Psoas muscle (tissue), 8 donors: ENCODE data around the gene PTPN14. TPM values are rescaled to one million over a fixed set of nuclear protein-coding genes. Genes with fewer than 3 reads are reported as not detected.
A peak's percentile ranks its signal among the peaks of the same experiment; 100 is the strongest.

ENCODE experiments used
- ATAC-seq, 4 donors: fragments of 200-7000 bp; cut with Tn5 transposase; one replicate each; pipeline ENCODE4 v1.9.1; 2020; ENCODE audit warnings: moderate library complexity in 3 of 4, mild to moderate bottlenecking in 2 of 4
- DNase-seq, 2 donors: peaks; one replicate each; pipeline ENCODE4 v3.0.0-alpha.2; 2020
- H3K27ac ChIP-seq: fragments of 200-600 bp; one replicate; pipeline ENCODE4 v1.8.0; 2022
- H3K27me3 ChIP-seq, 3 donors: fragments of 200-600 bp in 1 of 3; one replicate each; pipeline versions ENCODE4 v1.6.1 to v1.8.0; 2013 to 2022; ENCODE audit warnings: low read length in 2 of 3, mild to moderate bottlenecking in 2 of 3, moderate library complexity in 1 of 3; ENCODE audit not compliant: insufficient read depth in 3 of 3
- H3K36me3 ChIP-seq, 2 donors: fragments of 200-600 bp in 1 of 2; one replicate each; pipeline versions ENCODE4 v1.6.1 to v1.8.0; 2013 to 2022; ENCODE audit warnings: low read depth in 1 of 2, mild to moderate bottlenecking in 1 of 2, moderate library complexity in 1 of 2; ENCODE audit not compliant: insufficient read depth in 1 of 2
- H3K4me1 ChIP-seq: fragments of 200-600 bp; one replicate; pipeline ENCODE4 v1.8.0; 2022
- H3K4me3 ChIP-seq: fragments of 200-600 bp; one replicate; pipeline ENCODE4 v1.8.0; 2022; ENCODE audit warnings: mild to moderate bottlenecking
- H3K9me3 ChIP-seq: fragments of 200-600 bp; one replicate; pipeline ENCODE4 v1.8.0; 2022
- CTCF ChIP-seq: fragments of 200-600 bp; IDR thresholded peaks from one replicate; pipeline ENCODE4 v1.8.0; 2022; ENCODE audit warnings: antibody characterized with exemption
- WGBS, 3 donors: extraction: QIAGEN DNeasy Blood & Tissue Kit; methylation state at CpG; one replicate each; pipeline versions ENCODE4 v1.1.6 to v1.1.7; 2013; 5-methylcytosine and 5-hydroxymethylcytosine counted together
- intact Hi-C, 2 donors: fragments of 100-400 bp; cut with DNase I; formaldehyde crosslinking; loops; one replicate each; pipeline versions ENCODE4 v1.11.0 to v1.14.2; 2022
- polyA plus RNA-seq, 3 donors: library from polyadenylated mRNA; stranded (reverse); fragments of 200-250 nt; gene quantifications; one replicate each; pipeline ENCODE4 v1.2.3, GENCODE V29; 2013
- total RNA-seq, 4 donors: library from RNA; stranded (reverse); fragmentation: NEBNext Ultra II Directional in 2 of 4; extraction: Animal tissue kit (Norgen Biotek cat#: 25700) in 2 of 4; gene quantifications; one replicate each; pipeline versions ENCODE4 v1.2.1 to v1.2.4, GENCODE V29; 2021 to 2023
- donor health status: healthy with polysubstance abuse.
- donor health status: DM: no; HTN: no; CAD: no; lungs with moderate emphysema.
- donor health status: Bipolar disorder and iron deficiency.
- donor health status: healthy.
- donor health status: DM: yes; HTN: yes; CAD: no.
- donor health status: DM: no; HTN: no; CAD: no.
- donor health status: DM: no; HTN: no; CAD: no.
- donor health status: DM: yes; HTN: yes; CAD: no.

PTPN14 gene
- total and polyA plus RNA-seq, 7 donors = 7.2 to 106 (median 50.8) TPM

DNA sequence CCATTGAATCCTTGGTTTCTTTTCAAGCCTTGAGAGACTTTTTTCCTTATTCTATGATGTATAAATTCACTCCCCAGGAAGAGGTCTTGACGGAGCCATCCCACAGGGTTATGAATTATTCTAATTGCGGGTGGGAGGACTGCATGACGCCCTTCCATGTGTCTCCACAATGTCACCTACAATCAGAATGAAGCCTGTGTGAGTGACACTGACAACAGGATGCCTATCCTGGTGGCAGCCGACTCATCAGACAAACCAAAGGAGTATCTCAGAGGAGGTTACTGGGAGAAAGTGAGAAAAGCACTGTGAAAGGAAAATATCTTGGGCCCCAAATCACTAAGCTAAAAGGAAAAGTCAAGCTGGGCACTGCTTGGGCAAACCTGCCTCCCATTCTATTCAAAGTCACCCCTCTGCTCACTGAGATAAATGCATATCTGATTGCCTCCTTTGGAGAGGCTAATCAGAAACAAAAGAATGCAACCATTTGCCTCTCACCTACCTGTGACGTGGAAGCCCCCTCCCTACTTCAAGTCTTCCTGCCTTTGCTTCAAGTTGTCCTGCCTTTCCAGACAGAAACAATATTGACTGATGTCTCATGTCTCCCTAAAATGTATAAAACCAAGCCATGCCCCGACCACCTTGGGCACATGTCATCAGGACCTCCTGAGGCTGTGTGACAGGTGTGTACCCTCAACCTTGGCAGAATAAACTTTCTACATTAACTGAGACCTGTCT, 172.0 kb downstream of the PTPN14 start:
- ATAC-seq = peak; percentile 47 to 78 (median 54)
- peaks cover 6 to 96% of the 10 kb centered on the region in 2 donors for H3K36me3 ChIP-seq
- no peak overlapping the region for H3K4me3 ChIP-seq
- TF ChIP-seq CTCF = no peak
- H3K27me3 ChIP-seq = no peaks in the 10 kb centered on the region
- intact Hi-C loops = no loop called here
- H3K27ac ChIP-seq = no peak overlapping the region
- 75 to 78% (median 78%) methylated on average over 6 of the region's 6 CpGs for WGBS, 3 donors
- H3K4me1 ChIP-seq = no peaks in the 10 kb centered on the region
- DNase-seq = no peak
- no peaks in the 10 kb centered on the region for H3K9me3 ChIP-seq

DNA sequence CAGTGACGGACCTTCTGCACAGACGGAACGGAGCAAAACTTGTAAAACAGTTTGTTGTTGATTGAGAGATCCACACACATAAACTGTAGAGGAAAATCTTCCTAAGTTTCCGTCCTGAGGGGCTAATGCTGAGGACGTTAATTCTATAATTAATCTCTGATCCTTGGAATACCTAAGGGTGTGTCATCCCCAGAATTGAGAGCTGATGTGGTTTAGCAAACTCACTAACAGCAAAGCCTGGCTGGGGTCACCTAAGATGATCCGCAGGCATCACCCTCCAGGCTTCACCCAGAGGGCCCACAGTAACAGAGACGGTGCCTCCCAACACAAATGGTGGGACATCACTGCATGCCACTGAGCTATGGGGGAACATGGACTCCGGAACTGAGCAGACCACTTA, 172.9 kb downstream of the PTPN14 start:
- H3K9me3 ChIP-seq = no peaks in the 10 kb centered on the region
- H3K4me1 ChIP-seq = no peaks in the 10 kb centered on the region
- ATAC-seq (peak; percentile 12 to 39 (median 28)), DNase-seq (no peak)
- no peak overlapping the region for H3K4me3 ChIP-seq
- no peaks in the 10 kb centered on the region for H3K27me3 ChIP-seq
- TF ChIP-seq CTCF = no peak
- H3K36me3 ChIP-seq = peaks cover 6 to 96% of the 10 kb centered on the region in 2 donors
- intact Hi-C loops = no loop called here
- WGBS, 3 donors = 92 to 97% (median 94%) methylated on average over 8 of the region's 8 CpGs
- H3K27ac ChIP-seq = no peak overlapping the region

DNA sequence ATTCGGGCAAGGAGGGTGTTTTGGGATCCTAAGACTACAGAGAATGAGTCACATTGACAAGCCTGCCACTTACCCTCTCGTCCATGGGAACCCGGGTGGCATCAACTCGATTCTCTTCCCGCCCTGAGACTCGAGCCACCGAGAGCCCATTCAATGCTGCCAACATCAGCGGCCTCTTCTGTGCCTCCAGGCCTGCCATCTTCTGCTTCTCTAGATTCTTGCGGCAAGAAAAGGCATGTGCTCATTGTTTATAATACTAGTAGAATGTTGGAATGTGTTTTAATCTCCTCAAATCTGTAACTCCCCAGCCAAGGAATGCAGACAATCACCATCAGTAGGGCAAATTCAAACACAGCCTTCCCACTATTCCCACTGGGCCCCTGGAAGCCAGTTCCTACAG, 173.5 kb downstream of the PTPN14 start:
- Histone ChIP-seq H3K36me3 (peaks cover 6 to 90% of the 10 kb centered on the region in 2 donors), H3K27ac (no peak overlapping the region), H3K9me3 (no peaks in the 10 kb centered on the region), H3K4me3 (no peak overlapping the region), H3K27me3 (no peaks in the 10 kb centered on the region), H3K4me1 (no peaks in the 10 kb centered on the region)
- no peak for DNase-seq
- no peak for ATAC-seq
- intact Hi-C loops = no loop called here
- WGBS, 3 donors = 86 to 90% (median 89%) methylated on average over 9 of the region's 9 CpGs
- no peak for TF ChIP-seq CTCF

DNA sequence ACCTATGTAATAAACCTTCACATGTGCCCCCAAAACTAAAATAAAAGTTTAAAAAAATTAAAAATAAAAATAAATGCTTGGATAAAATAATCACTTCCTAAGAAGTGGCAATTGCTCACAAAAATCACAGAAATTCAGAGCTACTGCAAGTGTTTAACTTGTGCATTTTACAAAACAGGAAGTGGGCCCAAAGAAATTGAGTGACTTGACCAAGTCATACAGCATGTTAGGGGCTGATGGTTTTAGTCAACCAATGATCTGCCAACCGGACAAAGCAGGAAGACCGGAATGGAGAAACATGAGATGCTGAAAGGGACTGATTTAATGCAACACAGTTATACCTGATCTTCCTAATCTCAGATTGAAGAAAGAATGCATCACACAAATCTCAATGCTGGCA, 173.9 kb downstream of the PTPN14 start:
- 64 to 77% (median 64%) methylated on average over 2 of the region's 2 CpGs for WGBS, 3 donors
- Histone ChIP-seq H3K4me3 (no peak overlapping the region), H3K36me3 (peaks cover 6 to 88% of the 10 kb centered on the region in 2 donors), H3K9me3 (no peaks in the 10 kb centered on the region), H3K27ac (no peak overlapping the region), H3K4me1 (no peaks in the 10 kb centered on the region), H3K27me3 (no peaks in the 10 kb centered on the region)
- intact Hi-C loops = no loop called here
- no peak for TF ChIP-seq CTCF
- no peak for DNase-seq
- ATAC-seq = no peak

GRCh38 chr1:214372092-214372491, 179.3 kb downstream of the PTPN14 start:
- Histone ChIP-seq H3K36me3 (peaks cover 0 to 86% of the 10 kb centered on the region in 2 donors), H3K9me3 (no peaks in the 10 kb centered on the region), H3K4me3 (no peak overlapping the region), H3K27me3 (no peaks in the 10 kb centered on the region), H3K27ac (no peak overlapping the region), H3K4me1 (peaks cover 6% of the 10 kb centered on the region)
- WGBS, 3 donors = 21 to 48% (median 34%) methylated on average over 5 of the region's 5 CpGs
- no peak for DNase-seq
- TF ChIP-seq CTCF = no peak
- intact Hi-C loops = no loop called here
- no peak for ATAC-seq
